SK-N-SH (cell line): ENCODE measurements around the gene TMCC2. TPM values are rescaled to one million over a fixed set of nuclear protein-coding genes. Genes with fewer than 3 reads are reported as not detected.

ENCODE experiments used
- CTCF ChIA-PET: fragments of 300-600, 350-600 bp; formaldehyde crosslinking; extraction: SDS; loops from one replicate; lab custom pipeline; 2021; lab: Yijun Ruan, JAX
- POLR2A ChIA-PET: fragments of 350-600 bp; sonication (Branson Sonifier 250); formaldehyde crosslinking; extraction: SDS; loops from one replicate; lab custom pipeline; 2020; ENCODE audit warnings: antibody characterized with exemption, inconsistent platforms; lab: Yijun Ruan, JAX
- DNase-seq: peaks from one replicate; pipeline ENCODE4 v3.0.0; 2012
- H2AFZ ChIP-seq: fragments of 200-600 bp; sonication (generic); 2 replicates; pipeline ENCODE4 v1.8.1; 2016; ENCODE audit warnings: antibody characterized with exemption, mild to moderate bottlenecking, low read depth
- H3F3A ChIP-seq: fragments of 200-600 bp; sonication (generic); replicated peaks from 2 replicates; pipeline ENCODE3; 2016; ENCODE audit warnings: antibody characterized with exemption, mild to moderate bottlenecking; ENCODE audit not compliant: insufficient read depth
- H3K27ac ChIP-seq, 2 experiments: fragments of 200-500 bp in 1 of 2; fragments of 200-600 bp in 1 of 2; sonication (Bioruptor generic) in 1 of 2; sonication (generic), shearing (Covaris generic) in 1 of 2; 2 replicates each; pipeline versions ENCODE4 v1.5.1 to v1.6.1; 2014 to 2016; ENCODE audit warnings: low read depth in 2 of 2, inconsistent platforms in 1 of 2, low read length in 1 of 2, mild to moderate bottlenecking in 1 of 2, mixed read lengths in 1 of 2
- H3K27me3 ChIP-seq: fragments of 200-600 bp; sonication (generic), shearing (Covaris generic); 2 replicates; pipeline ENCODE4 v1.6.1; 2016; ENCODE audit warnings: mixed run types; ENCODE audit not compliant: insufficient read depth
- H3K36me3 ChIP-seq, 2 experiments: fragments of 200-500 bp in 1 of 2; fragments of 200-600 bp in 1 of 2; sonication (Bioruptor generic) in 1 of 2; sonication (generic) in 1 of 2; replicated peaks in 1 of 2; 2 replicates each; pipeline versions ENCODE3 to v1.5.1; 2014 to 2016; ENCODE audit warnings: low read length in 1 of 2, mild to moderate bottlenecking in 1 of 2; ENCODE audit not compliant: insufficient read depth in 2 of 2, control insufficient read depth in 1 of 2
- H3K4me1 ChIP-seq, 2 experiments: fragments of 200-500 bp in 1 of 2; fragments of 200-600 bp in 1 of 2; sonication (Bioruptor generic) in 1 of 2; sonication (generic), shearing (Covaris generic) in 1 of 2; 2 replicates each; pipeline versions ENCODE4 v1.5.1 to v1.6.1; 2014 to 2016; ENCODE audit warnings: low read depth in 1 of 2, low read length in 1 of 2, mixed run types in 1 of 2; ENCODE audit not compliant: insufficient read depth in 2 of 2, control insufficient read depth in 1 of 2
- H3K4me2 ChIP-seq: fragments of 200-600 bp; sonication (generic), shearing (Covaris generic); 2 replicates; pipeline ENCODE4 v1.6.1; 2017; ENCODE audit warnings: mixed run types
- H3K4me3 ChIP-seq, 2 experiments: fragments of 200-500 bp in 1 of 2; fragments of 200-600 bp in 1 of 2; sonication (Bioruptor generic) in 1 of 2; sonication (generic), shearing (Covaris generic) in 1 of 2; 2 replicates each; pipeline versions ENCODE4 v1.5.1 to v1.8.1; 2014 to 2016; ENCODE audit warnings: low read depth in 2 of 2, inconsistent platforms in 1 of 2, low read length in 1 of 2, mild to moderate bottlenecking in 1 of 2, mixed read lengths in 1 of 2, moderate library complexity in 1 of 2
- H3K79me2 ChIP-seq: fragments of 200-600 bp; sonication (generic); 2 replicates; pipeline ENCODE4 v1.8.1; 2017; ENCODE audit warnings: mild to moderate bottlenecking; ENCODE audit not compliant: insufficient read depth
- H3K9ac ChIP-seq: fragments of 200-600 bp; sonication (generic); 2 replicates; pipeline ENCODE4 v1.6.1; 2017; ENCODE audit warnings: mixed run types
- H3K9me2 ChIP-seq: fragments of 200-600 bp; sonication (generic); 2 replicates; pipeline ENCODE4 v1.6.1; 2017; ENCODE audit warnings: mixed run types
- H3K9me3 ChIP-seq: fragments of 200-600 bp; sonication (generic); 2 replicates; pipeline ENCODE4 v1.6.1; 2017; ENCODE audit warnings: mixed run types, mild to moderate bottlenecking, moderate library complexity
- H4K20me1 ChIP-seq: fragments of 200-600 bp; sonication (generic); 2 replicates; pipeline ENCODE4 v1.6.1; 2017; ENCODE audit warnings: mild to moderate bottlenecking, mixed run types; ENCODE audit not compliant: insufficient read depth
- CHD2 ChIP-seq: fragments of 150-350 bp; IDR thresholded peaks from 2 replicates; pipeline ENCODE4 v1.6.1; 2018; ENCODE audit warnings: low read length; ENCODE audit not compliant: partially characterized antibody
- EP300 ChIP-seq, 2 experiments: IDR thresholded peaks; 2 replicates each; pipeline versions ENCODE4 v1.4.0 to v1.6.1; 2012; ENCODE audit warnings: borderline replicate concordance in 1 of 2, low read depth in 1 of 2, low read length in 1 of 2
- FOXJ3 ChIP-seq: sonication (generic); formaldehyde crosslinking; IDR thresholded peaks from 2 replicates; pipeline ENCODE4 v1.5.1; 2020; ENCODE audit warnings: mild to moderate bottlenecking, missing genetic modification reagents
- GABPA ChIP-seq: IDR thresholded peaks from 2 replicates; pipeline ENCODE4 v1.4.0; 2012; ENCODE audit warnings: low read depth, mild to moderate bottlenecking
- POLR2AphosphoS5 ChIP-seq: IDR thresholded peaks from 2 replicates; pipeline ENCODE4 v1.6.1; 2012; ENCODE audit warnings: low read depth, low read length
- RCOR1 ChIP-seq: fragments of 150-350 bp; IDR thresholded peaks from 2 replicates; pipeline ENCODE4 v1.6.1; 2017; ENCODE audit warnings: antibody characterized with exemption, low read length
- RFX5 ChIP-seq: IDR thresholded peaks from 2 replicates; pipeline ENCODE4 v1.6.1; 2012; ENCODE audit warnings: mild to moderate bottlenecking, improper control_type of control experiment, low read length
- RXRA ChIP-seq: IDR thresholded peaks from 2 replicates; pipeline ENCODE4 v1.4.0; 2012; ENCODE audit warnings: low read depth, mild to moderate bottlenecking, borderline replicate concordance
- SIN3A ChIP-seq: IDR thresholded peaks from 2 replicates; pipeline ENCODE4 v1.6.1; 2012; ENCODE audit warnings: low read depth, mild to moderate bottlenecking, low read length, moderate library complexity, borderline replicate concordance
- TAF1 ChIP-seq: IDR thresholded peaks from 2 replicates; pipeline ENCODE4 v1.6.1; 2012; ENCODE audit warnings: low read depth, mild to moderate bottlenecking, low read length, moderate library complexity, borderline replicate concordance
- TCF12 ChIP-seq: IDR thresholded peaks from 2 replicates; pipeline ENCODE4 v1.4.0; 2012
- TEAD4 ChIP-seq: IDR thresholded peaks from 2 replicates; pipeline ENCODE4 v1.4.0; 2012; ENCODE audit warnings: mild to moderate bottlenecking, borderline replicate concordance; ENCODE audit not compliant: insufficient read depth
- WGBS: methylation state at CpG from one replicate; pipeline ENCODE4 v1.1.6; 2017; ENCODE audit warnings: low lambda C conversion rate; 5-methylcytosine and 5-hydroxymethylcytosine counted together
- polyA plus RNA-seq, 3 experiments: library from polyadenylated mRNA; depleted of rRNA; stranded (reverse); fragments of >200 nt; gene quantifications; 2 replicates each; pipeline ENCODE4 v1.2.3, GENCODE V29; 2012
- TF ChIP-seq, protein P1 (sequence below): fragments of 150-350 bp; IDR thresholded peaks from 2 replicates; pipeline ENCODE4 v1.6.1; 2016; ENCODE audit warnings: mild to moderate bottlenecking, low read depth, low read length
- TF ChIP-seq, protein P2 (sequence below): IDR thresholded peaks from 2 replicates; pipeline ENCODE4 v1.4.0; 2012; ENCODE audit warnings: low read depth
- TF ChIP-seq, protein P3 (sequence below): IDR thresholded peaks from 2 replicates; pipeline ENCODE4 v1.4.0; 2012; ENCODE audit warnings: low read depth, borderline replicate concordance
- TF ChIP-seq, protein P4 (sequence below): fragments of 150-350 bp; IDR thresholded peaks from 2 replicates; pipeline ENCODE4 v1.6.1; 2017; ENCODE audit warnings: antibody characterized with exemption, low read length, low read depth, borderline replicate concordance

TMCC2 gene
- polyA plus RNA-seq, 1 of the 3 experiments (the other 2 are of a cell fraction) = 6.0 TPM

DNA sequence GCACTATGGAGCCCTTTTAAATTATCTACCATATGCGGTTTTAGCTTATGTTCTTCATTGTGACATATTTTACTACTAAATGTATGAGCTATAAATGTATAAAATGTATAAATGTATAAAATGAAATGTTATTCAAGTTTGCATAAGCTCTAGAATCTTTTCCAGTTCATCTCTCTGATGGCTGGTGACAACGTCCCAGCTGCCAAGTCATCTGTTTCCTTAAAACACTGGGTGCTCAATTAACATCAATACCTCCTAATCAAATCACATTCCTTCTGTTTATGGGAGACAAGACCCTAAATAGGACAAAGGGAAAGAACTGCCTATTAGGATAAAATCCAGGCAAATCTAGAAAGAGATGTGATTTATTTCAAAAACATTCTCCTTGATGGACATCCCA lies 39.1 kb upstream of the TMCC2 start:
- no peak overlapping the region for H3K4me2 ChIP-seq
- no peak overlapping the region for H3K9ac ChIP-seq
- H3K4me3 ChIP-seq = no peak overlapping the region
- WGBS = 94% methylated on average over 2 of the region's 2 CpGs
- DNase-seq = no peak
- peaks cover 5 to 7% of the 10 kb centered on the region in 2 experiments for H3K36me3 ChIP-seq
- ChIA-PET CTCF (interaction anchor here (0.6 to 0.9 kb wide), 2 partner anchors 122 to 137 kb away, joined by 3 read pairs; no protein-coding TSS in a partner anchor), POLR2A (no interaction called here)
- no peaks in the 10 kb centered on the region for H3K9me3 ChIP-seq
- peaks cover 42% of the 10 kb centered on the region for H3K79me2 ChIP-seq
- H3F3A ChIP-seq = peaks cover under 1% of the 10 kb centered on the region
- no peaks in the 10 kb centered on the region for H3K27me3 ChIP-seq
- no peak overlapping the region for H3K27ac ChIP-seq
- H3K4me1 ChIP-seq = peaks cover 12 to 13% of the 10 kb centered on the region in 2 experiments; a peak in 3 of 4 replicates
- no peaks in the 10 kb centered on the region for H4K20me1 ChIP-seq
- TF ChIP-seq POLR2AphosphoS5 = no peak
- TF ChIP-seq, protein P1, sequence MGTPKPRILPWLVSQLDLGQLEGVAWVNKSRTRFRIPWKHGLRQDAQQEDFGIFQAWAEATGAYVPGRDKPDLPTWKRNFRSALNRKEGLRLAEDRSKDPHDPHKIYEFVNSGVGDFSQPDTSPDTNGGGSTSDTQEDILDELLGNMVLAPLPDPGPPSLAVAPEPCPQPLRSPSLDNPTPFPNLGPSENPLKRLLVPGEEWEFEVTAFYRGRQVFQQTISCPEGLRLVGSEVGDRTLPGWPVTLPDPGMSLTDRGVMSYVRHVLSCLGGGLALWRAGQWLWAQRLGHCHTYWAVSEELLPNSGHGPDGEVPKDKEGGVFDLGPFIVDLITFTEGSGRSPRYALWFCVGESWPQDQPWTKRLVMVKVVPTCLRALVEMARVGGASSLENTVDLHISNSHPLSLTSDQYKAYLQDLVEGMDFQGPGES = no peak
- no peak for TF ChIP-seq TEAD4
- TF ChIP-seq RFX5 = no peak
- no peak for TF ChIP-seq CHD2
- no peak for TF ChIP-seq TAF1
- no peaks in the 10 kb centered on the region for H3K9me2 ChIP-seq
- H2AFZ ChIP-seq = no peak overlapping the region

DNA sequence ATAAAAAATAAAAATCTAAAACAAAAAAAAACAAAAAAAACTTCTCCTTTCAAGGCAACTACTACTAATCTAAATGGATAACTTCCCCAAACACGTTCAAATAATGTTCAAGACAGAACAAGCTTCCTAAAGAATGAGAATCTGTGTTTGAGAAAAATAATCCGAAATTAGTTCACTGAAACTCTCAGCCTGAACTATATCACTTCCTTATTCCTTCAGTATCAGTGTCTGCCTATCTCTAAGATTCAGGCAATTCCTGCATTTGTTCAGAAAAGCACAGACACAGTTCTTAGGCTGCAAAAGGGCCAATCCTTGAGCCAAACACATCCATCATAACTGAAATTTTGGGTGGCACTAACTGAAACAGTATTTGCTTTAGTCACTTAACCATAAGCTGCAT lies 38.6 kb upstream of the TMCC2 start:
- Histone ChIP-seq H3K4me1 (peaks cover 7 to 13% of the 10 kb centered on the region in 2 experiments; a peak in 3 of 4 replicates), H3K9ac (no peak overlapping the region), H3K79me2 (peaks cover 42% of the 10 kb centered on the region), H4K20me1 (no peaks in the 10 kb centered on the region), H3K36me3 (peaks cover 5 to 7% of the 10 kb centered on the region in 2 experiments), H3K27me3 (no peaks in the 10 kb centered on the region), H3F3A (no peaks in the 10 kb centered on the region), H2AFZ (no peak overlapping the region), H3K9me3 (no peaks in the 10 kb centered on the region), H3K4me3 (no peak overlapping the region), H3K4me2 (no peak overlapping the region), H3K27ac (no peak overlapping the region), H3K9me2 (no peaks in the 10 kb centered on the region)
- DNase-seq = no peak
- TF ChIP-seq TCF12 (no peak), FOXJ3 (CRISPR knock-in tag) (no peak), RCOR1 (no peak), RXRA (no peak), EP300 (IDR thresholded peaks at IDR 0.05; ENCODE audit: borderline replicate concordance in 1 of 2, low read depth in 1 of 2, low read length in 1 of 2) (no peak), GABPA (no peak), SIN3A (no peak), CHD2 (no peak)
- TF ChIP-seq, protein P2, sequence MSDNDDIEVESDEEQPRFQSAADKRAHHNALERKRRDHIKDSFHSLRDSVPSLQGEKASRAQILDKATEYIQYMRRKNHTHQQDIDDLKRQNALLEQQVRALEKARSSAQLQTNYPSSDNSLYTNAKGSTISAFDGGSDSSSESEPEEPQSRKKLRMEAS = no peak
- TF ChIP-seq, protein P3, sequence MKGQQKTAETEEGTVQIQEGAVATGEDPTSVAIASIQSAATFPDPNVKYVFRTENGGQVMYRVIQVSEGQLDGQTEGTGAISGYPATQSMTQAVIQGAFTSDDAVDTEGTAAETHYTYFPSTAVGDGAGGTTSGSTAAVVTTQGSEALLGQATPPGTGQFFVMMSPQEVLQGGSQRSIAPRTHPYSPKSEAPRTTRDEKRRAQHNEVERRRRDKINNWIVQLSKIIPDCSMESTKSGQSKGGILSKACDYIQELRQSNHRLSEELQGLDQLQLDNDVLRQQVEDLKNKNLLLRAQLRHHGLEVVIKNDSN = no peak
- TF ChIP-seq, protein P4, sequence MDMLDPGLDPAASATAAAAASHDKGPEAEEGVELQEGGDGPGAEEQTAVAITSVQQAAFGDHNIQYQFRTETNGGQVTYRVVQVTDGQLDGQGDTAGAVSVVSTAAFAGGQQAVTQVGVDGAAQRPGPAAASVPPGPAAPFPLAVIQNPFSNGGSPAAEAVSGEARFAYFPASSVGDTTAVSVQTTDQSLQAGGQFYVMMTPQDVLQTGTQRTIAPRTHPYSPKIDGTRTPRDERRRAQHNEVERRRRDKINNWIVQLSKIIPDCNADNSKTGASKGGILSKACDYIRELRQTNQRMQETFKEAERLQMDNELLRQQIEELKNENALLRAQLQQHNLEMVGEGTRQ = no peak
- WGBS = 93% methylated on average over 2 of the region's 2 CpGs
- ChIA-PET POLR2A (no interaction called here), CTCF (interaction anchor here (0.6 kb wide), 1 partner anchor 123 kb away, joined by 3 read pairs; no protein-coding TSS in a partner anchor)
